HG03045 (cell line): ENCODE measurements around the gene AGPAT3.

ENCODE experiments used
- ATAC-seq: cut with Tn5 transposase; IDR thresholded peaks from one replicate; pipeline ENCODE4 v1.9.1; 2021; ENCODE audit warnings: mild to moderate bottlenecking, moderate library complexity; ENCODE audit not compliant: unreplicated experiment

The AGPAT3 gene

DNA sequence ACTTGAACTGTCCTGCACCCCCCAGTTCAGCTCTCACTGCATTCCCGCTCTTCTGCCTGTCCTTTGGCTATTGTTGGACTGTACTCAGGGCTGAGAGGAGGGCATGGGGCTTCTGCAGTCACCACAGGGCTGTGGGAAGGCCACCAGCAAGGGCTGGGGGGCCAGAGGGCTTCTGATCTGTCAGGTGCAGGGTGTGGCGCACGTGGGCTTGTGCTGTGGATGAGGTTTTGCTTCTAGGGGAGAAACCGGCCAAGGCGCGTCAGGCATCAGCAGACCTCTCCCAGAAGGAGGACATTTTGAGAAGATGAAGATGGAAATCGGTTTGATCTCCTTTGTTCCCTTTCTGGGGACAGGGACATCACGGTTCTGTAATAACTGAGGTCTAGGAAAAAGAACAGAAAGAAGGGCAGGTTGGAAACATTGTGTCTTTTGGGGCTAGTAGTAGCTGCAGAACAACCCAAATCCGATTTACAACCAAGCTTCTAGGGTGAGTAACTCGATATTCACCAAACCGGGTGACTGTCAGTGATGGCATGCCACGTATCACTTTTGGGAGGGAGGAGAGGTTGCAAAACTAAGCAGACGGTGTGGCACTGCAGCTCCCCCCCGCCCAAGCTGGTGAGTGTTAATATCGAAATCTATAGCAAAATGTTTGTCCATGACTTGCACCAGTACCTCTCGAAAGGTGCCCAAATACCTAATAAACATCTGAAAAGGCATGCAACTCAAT lies 40.9 kb downstream of the AGPAT3 start:
- no peak for ATAC-seq

DNA sequence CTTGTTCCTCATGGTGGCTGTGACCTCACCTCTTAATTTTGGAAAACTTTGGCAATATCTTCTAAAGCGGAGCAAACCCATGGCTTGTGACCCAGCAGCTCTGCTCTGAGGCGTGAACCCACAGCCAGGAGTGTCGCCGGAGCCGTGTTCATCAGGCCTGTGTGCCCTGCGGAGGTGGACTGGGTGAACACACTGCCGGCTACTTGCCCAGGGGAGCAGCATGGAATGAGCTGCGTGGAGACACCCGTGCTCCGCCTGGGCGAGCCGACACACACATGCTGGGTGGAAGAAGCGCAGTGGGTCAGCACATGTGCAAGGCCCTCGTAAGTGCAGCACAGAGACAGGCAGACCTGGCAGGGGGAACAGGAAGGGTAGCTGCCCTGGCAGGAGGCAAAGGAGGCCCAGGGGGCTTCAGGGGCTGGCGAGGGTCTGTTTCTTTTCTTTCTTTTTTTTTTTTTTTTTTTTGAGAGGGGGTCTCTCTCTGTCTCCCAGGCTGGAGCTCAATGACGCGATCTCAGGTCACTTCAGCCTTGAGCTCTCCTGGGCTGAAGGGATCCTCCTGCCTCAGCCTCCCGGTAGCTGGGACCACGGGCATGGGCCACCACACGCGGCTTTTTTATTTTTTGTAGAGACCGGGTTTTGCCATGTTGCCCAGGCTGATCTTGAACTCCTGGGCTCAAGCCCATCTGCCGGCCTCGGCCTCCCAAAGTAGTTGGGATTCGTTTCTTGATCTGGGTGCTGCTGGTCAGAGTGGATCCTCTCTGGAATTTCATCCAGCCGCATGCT lies 41.8 kb downstream of the AGPAT3 start:
- no peak for ATAC-seq

DNA sequence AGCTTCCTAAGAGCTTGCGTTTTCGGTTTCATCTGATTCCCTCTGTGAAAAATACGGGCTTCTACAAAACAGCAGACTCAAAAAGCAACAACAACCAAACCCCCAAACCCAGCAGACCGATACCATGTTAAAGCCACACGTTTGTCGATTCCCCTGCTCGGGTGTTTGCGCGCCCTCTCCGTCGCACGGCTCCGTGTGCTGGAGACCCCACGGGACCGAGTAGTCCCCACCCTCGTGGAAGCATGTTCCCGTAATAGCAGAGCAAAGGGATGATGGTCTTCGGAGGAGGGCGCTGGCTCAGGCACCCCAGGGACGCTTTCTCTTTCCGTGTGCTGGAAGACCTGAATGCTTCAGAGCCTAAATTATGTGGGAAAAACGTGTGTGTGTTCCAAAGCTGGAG lies 42.7 kb downstream of the AGPAT3 start:
- no peak for ATAC-seq

DNA sequence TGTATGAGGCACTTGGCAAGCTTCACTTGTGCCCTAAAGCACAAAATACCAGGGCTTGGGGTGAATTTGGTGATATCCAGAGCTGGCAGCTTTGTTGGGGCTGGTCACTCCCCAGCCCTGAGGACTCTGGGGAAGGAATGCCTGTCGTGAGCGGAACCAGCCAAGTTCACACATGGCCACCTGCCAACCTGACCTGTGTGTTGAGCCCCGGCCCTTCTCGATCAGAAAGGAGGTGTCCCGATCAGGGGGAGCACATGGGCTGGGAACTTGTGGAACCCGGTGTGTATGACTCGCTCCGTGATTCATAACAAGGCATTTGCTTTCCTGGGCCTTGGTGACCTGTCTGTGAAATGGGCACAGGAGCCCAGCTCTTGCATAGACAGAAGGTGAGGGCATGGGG lies 43.1 kb downstream of the AGPAT3 start:
- ATAC-seq = no peak

DNA sequence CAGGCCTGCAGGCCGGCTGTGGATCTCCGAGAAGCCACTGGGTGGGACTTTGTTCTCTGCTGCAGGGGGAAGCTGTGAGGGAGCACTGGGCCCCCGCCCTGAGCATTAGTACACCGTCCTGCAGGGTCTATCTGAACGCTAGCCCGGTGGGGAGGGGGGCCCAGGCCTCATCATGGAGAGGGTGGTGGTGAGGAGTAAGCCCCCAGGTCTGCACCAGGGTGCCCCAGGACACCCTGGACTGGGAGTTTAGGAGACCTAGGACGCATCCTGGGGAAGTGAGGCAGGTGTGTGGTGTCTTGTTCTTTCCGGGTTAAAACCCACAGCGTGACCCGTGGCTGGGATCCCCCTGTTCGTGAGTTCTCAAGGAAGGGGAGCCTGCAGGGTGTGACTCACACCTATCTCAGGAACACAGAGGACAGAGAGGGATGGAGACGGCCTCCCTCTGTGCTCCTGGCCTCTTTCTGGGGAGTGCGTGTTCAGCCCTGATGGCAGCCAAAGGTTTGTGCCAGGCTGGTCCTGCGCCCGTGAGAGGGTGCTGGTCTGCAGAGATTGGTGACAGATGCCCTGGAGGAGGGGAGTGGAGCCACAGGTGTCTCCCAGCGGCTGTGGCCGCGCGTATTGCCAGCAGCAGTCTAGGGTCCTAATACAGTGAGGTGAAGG lies 44.8 kb downstream of the AGPAT3 start:
- ATAC-seq = no peak

DNA sequence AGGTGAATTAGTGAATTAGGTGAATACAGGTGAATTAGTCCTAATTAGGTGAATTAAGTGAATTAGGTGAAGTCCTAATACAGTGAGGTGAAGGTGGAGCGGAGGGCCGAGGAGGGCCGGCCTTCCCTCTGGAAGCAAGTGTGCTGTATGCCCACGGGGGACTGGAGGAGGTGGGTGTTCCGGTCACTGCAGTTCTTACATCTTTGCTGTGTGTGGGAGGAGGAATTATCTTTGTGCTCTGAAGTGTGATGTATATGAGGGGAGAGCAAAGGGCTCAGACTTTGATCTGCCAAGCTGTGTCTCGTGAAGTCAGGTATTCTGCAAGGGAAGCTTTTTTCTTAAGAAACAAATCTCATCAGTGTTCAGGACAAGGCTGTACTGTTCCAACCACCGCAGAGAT lies 45.4 kb downstream of the AGPAT3 start:
- no peak for ATAC-seq

DNA sequence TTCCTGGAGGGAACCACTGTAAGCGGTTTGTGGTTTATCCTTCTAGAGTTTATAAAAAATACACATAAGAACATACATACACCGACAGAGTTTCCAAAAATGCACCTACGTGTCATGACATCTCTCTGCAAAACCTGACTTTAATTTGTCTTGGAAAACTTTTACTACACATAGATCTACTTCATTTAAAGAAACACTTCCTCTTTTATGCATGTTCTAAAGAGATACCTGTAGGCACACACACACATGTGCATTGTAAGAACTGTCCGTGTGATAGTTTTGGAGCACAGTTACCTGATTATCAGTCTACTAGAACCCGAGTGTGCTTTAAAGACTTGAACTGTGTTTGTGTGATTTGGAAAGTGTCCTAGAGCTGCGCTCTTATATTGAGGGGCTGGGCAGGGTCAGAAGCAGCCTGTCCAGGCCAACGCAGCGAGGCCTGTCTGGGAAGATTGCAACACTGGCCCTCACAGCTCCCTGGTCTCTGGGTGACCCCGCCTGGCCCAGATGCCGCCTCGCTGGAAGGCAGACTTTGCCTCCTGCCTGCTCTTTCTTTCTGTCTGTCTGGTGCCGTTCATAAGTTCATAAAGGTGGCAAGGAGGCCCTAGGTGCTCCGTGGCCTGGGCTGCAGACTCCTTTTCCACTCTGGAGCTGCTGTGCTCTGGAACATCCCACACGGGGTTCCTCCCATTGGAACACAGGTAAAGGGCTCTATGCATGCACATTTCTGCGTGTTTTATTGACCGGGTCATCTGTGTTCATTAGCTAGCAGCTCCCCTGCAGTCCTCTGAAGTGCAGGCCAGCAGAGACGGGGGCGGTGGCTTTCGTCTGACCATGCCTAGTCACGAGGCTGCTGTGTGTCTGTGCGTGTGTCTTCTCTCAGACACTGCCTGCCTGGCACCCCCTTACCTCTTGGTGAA lies 46.3 kb downstream of the AGPAT3 start:
- ATAC-seq = no peak

DNA sequence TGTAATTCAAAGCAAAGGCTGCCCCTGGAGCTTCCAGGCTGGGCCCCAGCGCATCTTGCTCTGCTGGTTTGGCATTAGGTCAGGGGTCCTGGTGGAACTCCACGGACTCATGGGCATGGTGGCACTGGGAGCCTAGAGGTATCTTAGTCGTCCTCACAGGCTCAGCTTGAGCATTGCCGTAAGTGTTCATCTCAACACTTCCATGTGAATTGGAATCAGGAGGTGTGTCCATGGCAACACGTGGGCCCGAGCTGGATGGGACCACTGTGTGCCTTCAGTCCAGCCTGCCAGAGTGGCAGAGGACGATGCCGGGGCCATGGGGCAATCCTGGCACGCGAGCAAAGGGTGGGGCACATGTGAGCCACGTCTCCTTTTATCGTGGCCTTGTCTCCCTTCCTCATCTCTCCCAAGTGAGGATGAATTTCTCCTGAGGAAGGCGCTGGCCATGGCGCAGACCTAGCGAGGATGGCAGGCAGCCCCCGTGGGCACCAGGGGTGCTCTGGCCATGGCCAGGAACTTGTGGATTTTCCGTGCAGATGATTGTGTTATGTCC lies 47.0 kb downstream of the AGPAT3 start:
- ATAC-seq = no peak

DNA sequence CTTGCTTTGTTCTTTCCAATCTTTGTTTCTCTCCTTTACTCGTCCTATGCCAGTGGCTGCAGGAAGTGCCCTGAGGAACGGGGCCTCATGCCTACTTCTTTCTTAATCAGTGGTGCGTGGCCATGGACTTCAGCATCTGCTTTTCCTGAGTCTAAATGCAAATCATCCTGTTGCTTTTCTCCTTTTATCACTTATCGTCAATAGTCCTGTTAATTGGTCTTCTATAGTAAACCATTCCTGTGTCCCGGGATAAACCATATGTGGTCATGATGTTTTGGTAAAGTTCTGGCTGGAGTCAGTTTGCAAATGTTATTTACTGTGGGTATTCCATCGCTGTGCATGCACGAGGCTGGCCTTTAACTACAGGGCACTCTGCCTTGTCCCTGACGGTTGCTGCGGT lies 47.5 kb downstream of the AGPAT3 start:
- ATAC-seq = no peak

DNA sequence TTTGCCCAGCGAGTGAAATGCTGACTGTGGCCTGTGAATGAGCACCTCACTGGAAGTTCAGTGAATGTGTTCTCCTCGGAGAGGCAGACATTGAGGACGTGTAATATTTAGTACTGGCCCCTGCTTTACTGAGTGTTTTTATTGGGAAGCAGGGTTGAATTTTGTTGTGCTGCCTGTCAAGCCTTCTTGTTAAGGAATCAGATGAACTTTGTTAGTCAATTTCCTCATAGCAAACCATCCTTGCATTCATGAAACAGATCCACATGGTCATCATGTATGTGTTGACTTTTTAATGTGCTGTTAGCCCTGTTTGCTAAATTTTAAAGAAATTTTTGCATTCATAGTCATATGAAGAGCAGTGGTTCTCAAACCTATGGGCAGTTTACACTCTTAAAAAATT lies 47.9 kb downstream of the AGPAT3 start:
- ATAC-seq = no peak

DNA sequence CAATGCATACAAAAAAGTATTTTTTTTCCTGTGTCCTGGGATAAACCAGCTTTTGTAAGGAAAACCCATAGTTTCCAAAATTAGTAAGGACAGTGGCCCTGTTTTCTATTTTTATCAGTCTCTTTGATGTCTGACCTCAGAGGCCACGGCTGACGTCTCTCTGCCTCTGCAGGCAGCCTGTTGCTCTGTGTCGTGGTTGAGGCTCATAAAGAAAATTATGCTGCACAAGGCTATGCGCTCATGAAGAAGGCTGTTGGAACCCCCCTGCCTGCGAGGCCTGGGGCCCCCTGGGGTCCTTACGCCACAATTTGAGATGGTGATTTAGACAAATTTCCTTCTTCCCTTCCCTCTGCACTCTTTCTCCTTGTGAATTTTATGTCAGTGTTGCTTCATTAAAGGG lies 48.9 kb downstream of the AGPAT3 start:
- no peak for ATAC-seq

DNA sequence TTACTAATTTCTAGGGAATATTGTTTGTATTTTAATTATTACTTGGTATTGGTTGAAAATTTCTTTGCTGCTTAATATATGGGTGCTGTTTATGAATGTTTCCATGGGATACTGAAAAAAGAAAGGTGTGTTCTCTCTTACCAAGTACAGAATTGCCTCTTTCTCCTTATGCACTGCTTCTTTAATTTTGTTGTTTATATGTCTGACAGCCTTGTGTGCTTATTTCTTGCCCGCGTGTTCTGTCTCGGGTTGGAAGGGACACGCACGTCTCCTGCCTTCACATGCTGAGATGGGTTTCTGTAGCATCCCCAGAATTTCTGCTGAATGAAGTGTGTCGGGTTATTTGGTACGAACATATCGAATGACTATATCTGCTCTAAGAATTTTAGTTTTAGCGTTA lies 51.1 kb downstream of the AGPAT3 start:
- ATAC-seq = no peak

DNA sequence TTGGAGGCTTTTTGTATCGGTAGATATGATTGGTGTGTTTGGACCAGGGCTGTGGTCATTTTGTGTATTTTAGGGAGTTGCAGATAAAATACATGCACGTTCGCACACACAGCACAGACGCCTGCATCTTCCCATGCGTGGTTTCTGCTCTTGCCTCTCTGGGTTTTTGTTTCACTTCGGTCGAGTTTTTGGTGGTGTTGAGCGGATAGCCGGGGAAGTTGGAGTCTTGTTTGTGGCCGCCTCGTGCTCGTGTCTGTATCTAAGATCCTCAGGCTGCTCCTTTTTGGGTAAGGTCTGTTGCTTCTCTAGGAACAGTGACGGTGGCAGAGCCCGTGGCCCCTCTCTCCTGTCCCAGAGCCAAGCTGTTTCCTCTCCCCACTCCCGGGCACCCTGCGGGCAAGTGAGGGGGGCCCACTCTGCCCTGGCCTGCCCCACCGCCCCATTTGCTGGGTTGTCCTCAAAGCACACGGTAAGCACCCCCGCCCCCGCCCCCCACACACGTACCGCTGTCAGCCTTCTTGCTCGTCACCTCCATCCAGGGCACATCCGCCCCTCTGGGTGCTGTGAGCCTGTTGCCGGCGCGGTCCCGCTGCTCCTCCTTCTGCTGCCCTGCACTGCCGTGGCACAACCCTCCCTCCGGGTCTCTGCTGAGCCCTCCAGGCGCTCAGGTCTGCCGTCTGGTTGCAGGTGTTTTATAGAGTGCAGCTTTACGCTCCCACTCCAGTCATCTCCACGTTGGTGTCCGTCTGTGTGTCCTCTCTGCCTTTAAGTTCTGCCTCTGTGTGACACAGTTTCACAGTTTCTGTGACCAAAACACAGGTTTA lies 51.9 kb downstream of the AGPAT3 start:
- ATAC-seq = no peak

DNA sequence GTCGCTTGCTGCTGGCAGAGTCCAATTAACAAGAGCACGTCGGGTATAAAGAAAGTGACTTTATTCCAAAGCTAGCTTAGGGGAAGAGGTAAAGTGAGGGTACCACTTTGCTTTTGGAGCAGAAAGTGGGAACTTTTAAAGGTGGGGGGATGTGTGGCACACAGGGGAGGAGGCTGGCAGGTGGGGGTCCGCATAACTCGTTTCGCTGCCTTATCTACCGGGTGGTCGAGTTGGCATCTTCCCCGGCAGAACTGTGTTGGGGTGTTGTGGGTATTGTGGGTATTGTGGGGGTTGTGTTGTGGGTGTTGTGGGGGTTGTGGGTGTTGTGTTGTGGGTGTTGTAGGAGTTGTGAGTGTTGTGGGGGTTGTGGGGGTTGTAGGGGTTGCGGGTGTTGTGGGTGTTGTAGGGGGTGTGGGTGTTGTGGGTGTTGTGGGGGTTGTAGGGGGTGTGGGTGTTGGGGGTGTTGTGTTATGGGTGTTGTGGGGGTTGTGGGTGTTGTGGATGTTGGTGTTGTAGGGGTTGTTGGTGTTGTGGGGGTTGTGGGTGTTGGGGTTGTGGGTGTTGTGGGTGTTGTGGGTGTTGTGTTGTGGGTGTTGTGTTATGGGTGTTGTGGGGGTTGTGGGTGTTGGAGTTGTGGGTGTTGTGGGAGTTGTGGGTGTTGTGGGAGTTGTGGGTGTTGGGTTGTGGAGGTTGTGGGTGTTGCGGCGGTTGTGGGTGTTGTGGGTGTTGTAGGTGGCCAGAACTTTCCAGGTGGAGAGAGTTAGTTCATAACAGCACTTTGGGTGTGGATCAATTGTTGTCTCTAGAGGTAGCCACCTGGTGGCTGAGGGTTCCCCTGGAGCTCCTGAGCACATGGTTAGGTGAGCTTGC lies 52.7 kb downstream of the AGPAT3 start:
- ATAC-seq = no peak

DNA sequence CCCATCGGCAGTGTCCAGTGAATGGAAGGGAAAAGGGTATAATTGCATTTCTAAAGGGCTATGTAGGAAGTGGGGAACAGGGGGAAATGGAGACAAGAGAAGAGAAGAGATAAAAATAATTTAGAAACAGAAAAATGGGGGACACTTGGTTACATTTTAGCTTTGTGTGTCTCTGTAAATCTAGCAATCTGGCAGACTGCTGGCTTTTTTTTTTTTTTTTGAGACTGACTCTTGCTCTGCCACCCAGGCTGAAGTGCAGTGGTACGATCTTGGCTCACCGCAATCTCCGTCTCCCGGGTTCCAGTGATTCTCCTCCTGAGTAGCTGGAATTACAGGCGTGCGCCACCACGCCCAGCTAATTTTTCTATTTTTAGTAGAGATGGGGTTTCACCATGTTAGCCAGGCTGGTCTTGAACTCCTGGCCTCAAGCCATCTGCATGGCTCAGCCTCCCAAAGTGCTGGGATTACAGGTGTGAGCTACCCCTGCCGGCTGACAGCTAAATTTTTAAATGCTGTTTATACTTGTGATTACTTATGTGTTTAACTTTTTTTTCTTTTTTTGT lies 53.4 kb downstream of the AGPAT3 start:
- no peak for ATAC-seq

DNA sequence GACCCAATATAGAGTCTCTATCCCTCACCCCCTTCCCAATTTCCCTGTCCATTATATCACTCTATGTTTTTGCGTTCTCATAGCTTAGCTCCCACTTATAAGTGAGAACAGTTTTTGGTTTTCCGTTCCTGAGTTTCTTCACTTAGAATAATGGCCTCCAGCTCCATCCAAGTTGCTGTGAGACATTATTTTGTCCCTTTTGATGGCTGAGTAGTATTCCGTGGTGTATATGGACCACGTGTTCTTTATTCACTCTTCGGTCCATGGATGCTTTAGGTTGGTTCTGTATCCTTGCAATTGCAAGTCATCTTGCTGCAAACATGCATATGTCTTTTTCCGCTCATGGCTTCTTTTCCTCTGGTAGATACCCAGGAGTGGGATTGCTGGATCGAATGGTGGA lies 54.3 kb downstream of the AGPAT3 start:
- no peak for ATAC-seq

DNA sequence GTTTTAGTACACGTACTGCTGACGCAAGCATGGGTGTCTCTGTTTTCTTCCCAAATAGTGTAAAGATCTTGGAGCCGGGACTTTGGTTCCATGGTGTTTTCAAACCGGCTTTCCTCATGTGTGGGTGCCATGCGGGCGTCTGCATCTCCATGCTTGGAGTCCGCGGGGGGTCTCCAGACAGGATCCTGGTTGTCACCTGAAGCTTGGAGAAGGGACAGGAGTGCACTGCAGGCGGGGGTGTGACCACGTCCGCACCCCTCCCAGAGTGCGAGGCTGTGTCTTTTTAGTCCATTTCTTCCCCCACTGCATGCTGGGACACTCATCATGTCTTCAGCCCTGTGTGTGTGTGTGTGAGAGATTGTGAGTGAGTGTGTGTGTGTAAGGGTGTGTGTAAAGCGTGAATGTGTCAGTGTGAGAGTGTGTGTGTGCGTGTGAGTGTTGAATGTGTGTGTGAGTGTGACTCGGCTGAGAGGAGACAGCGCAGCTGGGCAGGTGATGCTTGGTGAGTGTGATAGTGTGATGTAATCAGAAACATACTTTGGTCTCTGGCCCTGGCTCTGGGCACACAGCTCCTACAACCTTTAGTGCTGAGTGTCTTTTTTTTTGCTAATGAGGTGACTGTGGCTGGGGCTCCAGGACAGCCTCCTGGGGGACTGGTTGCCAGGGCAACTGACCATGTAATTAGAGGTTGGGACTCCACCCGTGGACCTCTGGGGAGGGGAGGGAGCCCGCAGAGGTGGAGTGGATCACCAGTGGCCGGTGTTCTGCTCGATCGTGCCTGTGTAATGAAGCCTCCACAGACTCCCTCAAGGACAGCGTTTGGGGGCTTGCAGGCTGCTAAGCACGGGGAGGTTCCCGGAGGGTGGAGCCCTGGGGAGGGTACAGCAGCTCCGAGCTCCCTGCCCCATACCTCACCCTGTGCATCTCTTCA lies 55.1 kb downstream of the AGPAT3 start:
- no peak for ATAC-seq
